HG03432 (cell line): ENCODE data around the gene GSDMA.
"Not testable (repeated sequence)": the region's sequence is repeated elsewhere in the genome, so short reads cannot be mapped to it uniquely, and the experiment has no call there.

Experiments used
- ATAC-seq: cut with Tn5 transposase; IDR thresholded peaks from one replicate; pipeline ENCODE4 v1.9.1; 2021; ENCODE audit warnings: mild to moderate bottlenecking, moderate library complexity; ENCODE audit not compliant: unreplicated experiment

Gene GSDMA

GRCh38 chr17:39928858-39929645 is 33.8 kb upstream of the GSDMA start:
- no peak for ATAC-seq

- ATAC-seq: no peak
Measured at GRCh38 chr17:39929646-39930407, 33.0 kb upstream of the GSDMA start.

GRCh38 chr17:39933912-39934311 is 28.9 kb upstream of the GSDMA start:
- no peak for ATAC-seq

- ATAC-seq: no peak
Measured at GRCh38 chr17:39934324-39934723, 28.5 kb upstream of the GSDMA start.

GRCh38 chr17:39935909-39936308 is 26.9 kb upstream of the GSDMA start:
- no peak for ATAC-seq

- ATAC-seq: no peak
Measured at GRCh38 chr17:39937447-39937846, 25.4 kb upstream of the GSDMA start.

- ATAC-seq: peak; percentile 46
Measured at GRCh38 chr17:39938140-39938869, 24.5 kb upstream of the GSDMA start.

- no peak for ATAC-seq
Measured at GRCh38 chr17:39939106-39939505, 23.7 kb upstream of the GSDMA start.

GRCh38 chr17:39939588-39940419 is 23.0 kb upstream of the GSDMA start:
- ATAC-seq: peak; percentile 64

- ATAC-seq: no peak
Measured at GRCh38 chr17:39943702-39944392, 19.0 kb upstream of the GSDMA start.

- ATAC-seq: no peak
Measured at GRCh38 chr17:39944393-39944711, 18.5 kb upstream of the GSDMA start.

GRCh38 chr17:39946551-39947330 is 16.1 kb upstream of the GSDMA start:
- no peak for ATAC-seq

- not testable (repeated sequence) for ATAC-seq
Measured at GRCh38 chr17:39948489-39948828, 14.3 kb upstream of the GSDMA start.

- ATAC-seq: no peak
Measured at GRCh38 chr17:39949028-39949427, 13.8 kb upstream of the GSDMA start.

- no peak for ATAC-seq
Measured at GRCh38 chr17:39950871-39951348, 11.9 kb upstream of the GSDMA start.

GRCh38 chr17:39951924-39952679 is 10.7 kb upstream of the GSDMA start:
- ATAC-seq: peak; percentile 34

GRCh38 chr17:39952680-39953470 is 9.9 kb upstream of the GSDMA start:
- ATAC-seq: peak; percentile 79

GRCh38 chr17:39953471-39953888 is 9.3 kb upstream of the GSDMA start:
- no peak for ATAC-seq
